ENCODE data around the gene MYO15A. TPM values are rescaled to one million over a fixed set of nuclear protein-coding genes. Genes with fewer than 3 reads are reported as not detected.

MYO15A gene
- total RNA-seq (10 to 100 TPM in 1 of 5 donors, under 1 TPM in 3, not detected in 1; 0.37 to 10.5 (median 0.65) TPM), polyA plus RNA-seq (1 to 10 TPM in 1 of 3 donors, under 1 TPM in 2; 0.31 to 1.1 (median 0.50) TPM)
- long read RNA-seq, donor 1, result 0 reads
- long read RNA-seq, donor 2, result 0 reads
- long read RNA-seq, donor 3, result 0 reads
- long read RNA-seq, donor 4, result 0 reads
- long read RNA-seq, donor 5, full-length matches to known transcripts, result 1 of 1 reads
- long read RNA-seq, donor 5, partial matches to known transcripts, result 0 of 1 reads
- long read RNA-seq, donor 5, other reads (novel, unspliced or antisense), result 0 of 1 reads
- long read RNA-seq, donor 6, result 0 reads
- long read RNA-seq, donor 7, full-length matches to known transcripts, result 1 of 1 reads
- long read RNA-seq, donor 7, partial matches to known transcripts, result 0 of 1 reads
- long read RNA-seq, donor 7, other reads (novel, unspliced or antisense), result 0 of 1 reads
- long read RNA-seq, donor 8, result 0 reads
- long read RNA-seq, donor 9, full-length matches to known transcripts, result 2 of 2 reads
- long read RNA-seq, donor 9, partial matches to known transcripts, result 0 of 2 reads
- long read RNA-seq, donor 9, other reads (novel, unspliced or antisense), result 0 of 2 reads
- long read RNA-seq, donor 10, result 0 reads

DNA sequence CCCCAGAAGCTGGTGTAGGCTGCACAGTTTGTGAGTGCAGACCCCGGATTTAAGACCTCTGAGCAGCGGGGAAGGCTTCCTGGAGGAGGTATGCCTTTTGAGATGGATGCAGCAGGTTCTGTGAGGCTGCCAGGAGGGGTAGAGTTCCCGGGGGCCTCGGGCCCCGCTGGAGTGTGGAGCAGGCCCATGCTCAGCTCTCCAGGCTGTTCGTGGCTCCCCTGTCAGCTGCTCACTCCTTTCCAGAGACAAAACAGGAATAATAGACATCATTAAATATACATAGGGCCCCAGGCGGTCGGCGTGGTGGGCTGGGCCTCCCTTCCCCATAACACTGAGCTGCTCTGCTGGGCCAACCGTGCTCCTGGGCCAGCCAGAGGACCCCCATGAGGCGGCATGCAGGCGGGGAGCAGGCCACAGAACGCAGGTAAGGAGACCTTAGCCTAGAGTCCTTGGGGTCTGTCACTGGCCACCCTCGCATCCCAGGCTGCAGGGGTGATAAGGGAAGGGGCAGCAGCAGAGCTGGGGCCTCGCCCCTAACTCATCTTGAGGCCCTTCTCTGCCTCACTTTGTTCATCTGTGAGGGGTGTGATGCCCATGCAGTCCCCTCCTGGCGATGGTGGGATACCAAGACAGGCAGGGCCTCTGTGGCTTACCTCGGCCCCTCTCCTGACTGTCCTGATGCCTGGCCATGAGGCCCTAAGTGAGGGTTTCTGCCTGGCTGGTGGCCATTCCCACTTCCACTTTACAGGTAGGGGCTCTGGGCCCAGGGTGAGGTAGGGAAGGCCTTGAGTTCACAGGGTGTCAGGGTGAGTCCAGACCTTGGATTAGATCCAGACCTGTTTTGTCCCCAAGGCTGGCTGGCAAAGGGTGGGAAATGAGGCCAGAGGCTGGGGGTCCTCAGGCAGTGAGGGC, at the start of gene MYO15A:
Gene MYO15A (plus strand): TSS at position 356 of the 912 bp plus-strand sequence. CDS start 10,045 bp downstream, outside the sequence.
- Histone ChIP-seq H3K4me1 (no peaks in the 10 kb centered on the region), H3K36me3 (peaks cover 14 to 42% (median 41%) of the 10 kb centered on the region in 4 donors), H3K27me3 (no peaks in the 10 kb centered on the region), H3K27ac (no peak within 1 kb of the TSS), H3K9me3 (no peaks in the 10 kb centered on the region), H3K4me3 (no peak within 1 kb of the TSS)
- TF ChIP-seq POLR2AphosphoS5 (IDR thresholded peaks at IDR 0.05), result no peak
- TF ChIP-seq, protein P1, sequence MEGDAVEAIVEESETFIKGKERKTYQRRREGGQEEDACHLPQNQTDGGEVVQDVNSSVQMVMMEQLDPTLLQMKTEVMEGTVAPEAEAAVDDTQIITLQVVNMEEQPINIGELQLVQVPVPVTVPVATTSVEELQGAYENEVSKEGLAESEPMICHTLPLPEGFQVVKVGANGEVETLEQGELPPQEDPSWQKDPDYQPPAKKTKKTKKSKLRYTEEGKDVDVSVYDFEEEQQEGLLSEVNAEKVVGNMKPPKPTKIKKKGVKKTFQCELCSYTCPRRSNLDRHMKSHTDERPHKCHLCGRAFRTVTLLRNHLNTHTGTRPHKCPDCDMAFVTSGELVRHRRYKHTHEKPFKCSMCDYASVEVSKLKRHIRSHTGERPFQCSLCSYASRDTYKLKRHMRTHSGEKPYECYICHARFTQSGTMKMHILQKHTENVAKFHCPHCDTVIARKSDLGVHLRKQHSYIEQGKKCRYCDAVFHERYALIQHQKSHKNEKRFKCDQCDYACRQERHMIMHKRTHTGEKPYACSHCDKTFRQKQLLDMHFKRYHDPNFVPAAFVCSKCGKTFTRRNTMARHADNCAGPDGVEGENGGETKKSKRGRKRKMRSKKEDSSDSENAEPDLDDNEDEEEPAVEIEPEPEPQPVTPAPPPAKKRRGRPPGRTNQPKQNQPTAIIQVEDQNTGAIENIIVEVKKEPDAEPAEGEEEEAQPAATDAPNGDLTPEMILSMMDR (IDR thresholded peaks at IDR 0.05), result no peak
- TF ChIP-seq POLR2A (IDR thresholded peaks at IDR 0.05), result no peak
- TF ChIP-seq EP300 (IDR thresholded peaks at IDR 0.05), result no peak
- no peak for DNase-seq
- intact Hi-C loops (cut with DNase I; ENCODE audit: low total_unique reads), result no loop called here
- 56 to 76% (median 68%) methylated on average over 6 to 17 of the region's 17 CpGs for WGBS, 5 donors

DNA sequence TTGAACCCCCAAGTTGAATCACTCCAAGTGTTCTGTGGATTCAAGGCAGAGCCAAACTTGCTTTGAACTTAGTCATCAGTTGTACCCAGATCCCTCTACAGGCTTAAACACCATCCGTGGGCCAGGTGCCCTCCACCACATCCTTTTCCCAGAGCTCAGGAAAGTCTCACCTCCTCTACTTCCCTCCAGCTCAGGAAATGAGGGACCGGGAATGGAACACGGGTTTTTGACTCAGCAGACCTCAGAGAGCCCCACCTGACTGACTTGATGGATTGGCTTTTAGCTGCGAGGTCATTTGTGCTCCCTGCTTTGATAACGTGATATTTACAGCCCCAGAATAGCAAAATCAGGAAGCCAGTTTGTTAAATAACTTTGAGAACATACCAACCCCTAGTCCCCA, 49.3 kb upstream of the MYO15A start:
- no peak for TF ChIP-seq POLR2AphosphoS5 (IDR thresholded peaks at IDR 0.05)
- no peak for TF ChIP-seq EP300 (IDR thresholded peaks at IDR 0.05)
- TF ChIP-seq, protein P1 (IDR thresholded peaks at IDR 0.05), result no peak
- TF ChIP-seq POLR2A (IDR thresholded peaks at IDR 0.05), result no peak
- intact Hi-C loops (cut with DNase I; ENCODE audit: low total_unique reads), result no loop called here
- Histone ChIP-seq H3K27me3 (no peaks in the 10 kb centered on the region), H3K9me3 (no peaks in the 10 kb centered on the region), H3K4me1 (no peaks in the 10 kb centered on the region), H3K36me3 (peaks cover 38 to 100% (median 98%) of the 10 kb centered on the region in 4 donors), H3K4me3 (no peak overlapping the region), H3K27ac (no peak overlapping the region)
- 69 to 80% (median 74%) methylated on average over 5 of the region's 5 CpGs for WGBS, 5 donors
- no peak for DNase-seq

GRCh38 chr17:18064053-18064452, 44.5 kb upstream of the MYO15A start:
- no peaks in the 10 kb centered on the region for H3K27me3 ChIP-seq
- H3K9me3 ChIP-seq, result no peaks in the 10 kb centered on the region
- DNase-seq, result no peak
- TF ChIP-seq POLR2AphosphoS5 (IDR thresholded peaks at IDR 0.05) (no peak), EP300 (IDR thresholded peaks at IDR 0.05) (no peak), POLR2A (IDR thresholded peaks at IDR 0.05) (no peak)
- TF ChIP-seq, protein P1 (IDR thresholded peaks at IDR 0.05), result no peak
- intact Hi-C loops (cut with DNase I; ENCODE audit: low total_unique reads), result no loop called here
- 79 to 87% (median 80%) methylated on average over 2 of the region's 2 CpGs for WGBS, 5 donors
- peaks cover 35 to 83% (median 80%) of the 10 kb centered on the region in 4 donors for H3K36me3 ChIP-seq
- no peak overlapping the region for H3K27ac ChIP-seq
- no peaks in the 10 kb centered on the region for H3K4me1 ChIP-seq
- no peak overlapping the region for H3K4me3 ChIP-seq

GRCh38 chr17:18065546-18065945, 43.0 kb upstream of the MYO15A start:
- no peaks in the 10 kb centered on the region for H3K27me3 ChIP-seq
- intact Hi-C loops (cut with DNase I; ENCODE audit: low total_unique reads), result no loop called here
- no peak overlapping the region for H3K27ac ChIP-seq
- 94 to 99% (median 97%) methylated on average over 10 to 11 of the region's 11 CpGs for WGBS, 5 donors
- no peaks in the 10 kb centered on the region for H3K4me1 ChIP-seq
- TF ChIP-seq POLR2A (IDR thresholded peaks at IDR 0.05) (no peak), EP300 (IDR thresholded peaks at IDR 0.05) (no peak), POLR2AphosphoS5 (IDR thresholded peaks at IDR 0.05) (no peak)
- TF ChIP-seq, protein P1 (IDR thresholded peaks at IDR 0.05), result no peak
- no peak for DNase-seq
- no peaks in the 10 kb centered on the region for H3K9me3 ChIP-seq
- no peak overlapping the region for H3K4me3 ChIP-seq
- H3K36me3 ChIP-seq, result peaks cover 28 to 68% (median 67%) of the 10 kb centered on the region in 4 donors

All from stomach (tissue), 19 donors.